Superior temporal gyrus (tissue), 1 donor: ENCODE results near the gene INVS.
"Not testable (repeated sequence)": the region's sequence is repeated elsewhere in the genome, so short reads cannot be mapped to it uniquely, and the experiment has no call there.

Source experiments
- DNase-seq: peaks from one replicate; pipeline ENCODE4 v3.0.0-alpha.2; 2016; ENCODE audit errors: extremely low spot score

The INVS gene

DNA sequence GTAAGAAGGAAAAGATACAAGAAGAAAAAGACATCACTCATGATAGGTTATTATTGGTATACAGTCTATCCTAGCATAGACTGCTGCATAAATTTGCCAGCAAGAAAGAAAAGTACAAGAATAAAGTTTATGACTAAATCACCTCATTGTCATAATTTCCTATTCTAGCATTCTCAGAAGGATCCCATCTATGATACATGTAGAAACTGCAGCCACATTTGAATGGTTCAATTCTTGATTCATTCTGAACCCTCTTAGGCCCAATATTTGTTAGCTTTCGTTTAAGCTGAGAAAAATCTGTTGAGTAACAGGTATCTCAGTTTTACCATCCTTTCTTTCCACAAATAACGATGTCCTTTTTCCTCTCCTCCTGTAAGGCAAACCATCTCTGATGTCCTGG lies 21.2 kb downstream of the INVS start:
- DNase-seq: no peak

DNA sequence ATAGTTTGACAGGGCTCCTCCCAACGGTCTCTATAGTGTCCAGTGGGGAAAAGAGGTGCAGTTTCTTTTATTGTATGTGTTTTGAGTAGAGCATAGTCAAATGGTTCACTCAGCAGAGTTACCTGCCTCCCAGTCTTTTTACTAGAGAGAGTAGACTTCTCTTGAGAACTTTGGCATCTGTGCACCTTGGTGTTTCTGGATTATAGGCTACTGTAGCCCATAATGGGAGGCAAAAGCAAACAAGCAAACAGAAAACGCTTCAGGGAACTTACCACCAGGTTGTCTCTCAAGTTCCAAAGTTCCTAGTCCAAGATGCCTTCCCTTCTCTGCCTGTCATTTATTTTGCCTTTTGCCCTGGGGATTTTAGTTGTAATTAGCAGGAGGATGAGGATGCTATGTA lies 26.2 kb downstream of the INVS start:
- no peak for DNase-seq

DNA sequence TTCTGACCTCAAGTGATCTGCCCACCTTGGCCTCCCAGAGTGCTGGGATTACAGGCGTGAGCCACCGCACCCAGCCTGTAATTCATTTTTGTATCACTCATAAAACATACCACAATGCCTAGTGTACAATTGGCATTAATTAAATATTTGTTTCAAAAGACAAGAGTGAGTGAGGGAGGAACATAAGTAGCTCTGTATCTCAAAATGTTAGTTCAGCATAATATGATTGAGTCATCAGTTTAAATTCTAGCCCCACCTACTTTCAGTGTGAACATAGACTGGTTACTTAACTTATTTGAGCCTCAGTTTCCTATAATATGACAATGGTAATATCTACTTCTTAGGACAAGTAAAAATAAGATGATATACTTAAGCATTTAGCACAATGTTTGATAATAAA lies 26.9 kb downstream of the INVS start:
- no peak for DNase-seq

DNA sequence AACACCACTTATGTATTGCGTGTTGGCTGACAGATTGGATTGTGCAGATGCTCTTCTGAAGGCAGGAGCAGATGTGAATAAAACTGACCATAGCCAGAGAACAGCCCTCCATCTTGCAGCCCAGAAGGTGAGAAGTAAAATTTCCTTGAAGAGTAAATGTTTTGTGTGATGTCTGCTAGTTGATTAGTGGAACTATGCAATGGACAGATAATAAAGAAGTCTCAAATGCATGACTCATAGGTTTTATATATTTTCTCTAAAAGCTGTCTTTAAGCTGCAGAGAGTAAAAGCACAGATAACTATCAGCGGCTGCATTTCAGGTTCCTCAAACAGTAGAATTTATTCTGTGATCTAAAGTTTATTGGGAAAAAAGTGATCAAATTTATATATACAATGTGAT lies 27.4 kb downstream of the INVS start:
- no peak for DNase-seq

DNA sequence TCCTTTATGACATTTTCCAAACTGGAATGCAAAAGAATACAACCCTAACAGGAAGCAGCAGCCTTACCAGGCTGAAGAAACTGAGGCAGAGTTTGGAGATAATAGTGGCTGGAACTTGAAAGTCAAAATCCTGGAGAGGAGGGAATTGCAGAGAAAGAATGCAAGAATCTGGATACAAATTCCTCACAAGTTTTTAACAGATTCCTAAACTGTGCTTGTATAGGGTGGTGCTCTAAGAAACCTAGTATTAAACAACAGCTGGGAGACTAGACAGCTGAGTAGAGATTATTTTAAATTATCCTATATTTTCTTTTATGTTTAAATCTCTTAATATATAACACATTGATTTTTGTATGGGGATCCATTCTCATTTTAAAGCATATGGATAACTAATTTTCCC lies 30.7 kb downstream of the INVS start:
- DNase-seq: no peak

DNA sequence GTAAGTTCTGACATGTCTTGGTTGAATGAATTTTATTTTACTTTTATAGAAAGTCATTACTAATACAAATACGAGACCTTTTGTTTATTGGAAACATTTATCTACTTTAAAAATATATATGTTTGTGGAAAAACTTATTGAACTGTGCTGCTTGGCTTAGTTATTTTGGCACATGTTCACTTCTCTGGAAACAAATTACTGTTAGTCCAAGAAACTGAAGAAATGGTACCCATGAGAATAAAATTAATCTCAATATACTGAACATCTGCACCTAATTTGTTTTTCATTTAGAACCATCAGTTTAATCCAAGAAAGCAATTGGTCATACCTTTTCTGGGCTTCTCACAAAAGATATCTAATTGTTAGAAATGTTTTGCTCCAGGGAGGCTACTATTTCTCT lies 32.2 kb downstream of the INVS start:
- no peak for DNase-seq

DNA sequence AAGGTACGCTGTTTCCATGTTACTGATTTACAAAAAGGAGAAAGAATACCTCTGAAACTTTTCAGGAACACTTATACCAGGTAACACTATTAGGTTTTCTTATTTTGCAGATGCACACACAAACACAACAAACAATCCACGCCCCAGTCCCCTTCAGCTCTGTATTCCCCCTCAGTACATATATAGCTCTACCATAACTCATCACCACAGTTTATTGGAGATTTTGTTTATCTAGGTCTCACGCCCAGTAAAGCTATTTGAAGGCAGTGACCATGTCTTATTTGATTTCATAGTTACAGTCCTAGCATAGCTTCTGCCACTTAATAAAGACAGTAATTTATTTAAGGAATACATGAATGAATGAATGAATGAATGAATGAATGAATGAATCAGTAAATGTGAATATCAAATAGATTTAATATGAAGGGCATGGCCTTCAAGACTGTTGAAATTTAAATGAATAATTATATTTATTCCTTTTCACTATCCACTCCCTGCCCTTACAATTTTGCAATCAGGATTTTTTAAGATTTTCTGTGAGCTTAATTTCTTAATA lies 32.9 kb downstream of the INVS start:
- DNase-seq: no peak

DNA sequence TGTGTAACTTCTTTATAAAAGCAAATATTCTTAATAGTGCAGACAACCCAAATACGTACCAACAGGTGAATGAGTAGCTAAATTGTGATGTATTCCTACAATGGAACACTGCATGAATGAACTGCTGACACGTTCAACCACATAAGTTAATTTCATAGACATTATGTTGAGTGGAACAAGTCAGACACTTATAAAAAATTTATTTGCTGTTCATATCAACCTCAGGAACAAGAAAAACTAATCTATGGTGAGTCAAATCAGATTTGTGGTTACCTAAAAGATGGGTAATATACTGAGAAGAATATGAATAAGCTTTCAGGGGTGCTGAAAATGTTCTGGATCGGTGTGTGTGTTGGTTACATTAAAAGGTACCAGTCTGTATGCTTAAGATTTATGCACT lies 35.7 kb downstream of the INVS start:
- DNase-seq: no peak

DNA sequence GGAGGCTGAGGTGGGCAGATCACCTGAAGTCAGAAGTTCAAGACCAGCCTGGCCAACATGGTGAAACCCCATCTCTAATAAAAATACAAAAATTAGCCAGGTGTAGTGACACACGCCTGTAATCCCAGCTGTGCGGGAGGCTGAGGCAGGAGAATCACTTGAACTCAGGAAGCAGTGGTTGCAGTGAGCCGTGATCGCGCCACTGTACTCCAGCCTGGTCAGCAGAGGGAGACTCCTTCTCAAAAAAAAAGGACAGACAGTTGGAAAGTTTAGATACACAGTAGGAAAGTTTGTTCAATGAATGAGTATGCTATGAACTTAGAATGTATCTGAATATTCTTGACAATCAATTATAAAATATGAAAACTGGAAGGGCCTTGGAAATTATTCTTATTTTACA lies 37.8 kb downstream of the INVS start:
- DNase-seq: not testable (repeated sequence)

DNA sequence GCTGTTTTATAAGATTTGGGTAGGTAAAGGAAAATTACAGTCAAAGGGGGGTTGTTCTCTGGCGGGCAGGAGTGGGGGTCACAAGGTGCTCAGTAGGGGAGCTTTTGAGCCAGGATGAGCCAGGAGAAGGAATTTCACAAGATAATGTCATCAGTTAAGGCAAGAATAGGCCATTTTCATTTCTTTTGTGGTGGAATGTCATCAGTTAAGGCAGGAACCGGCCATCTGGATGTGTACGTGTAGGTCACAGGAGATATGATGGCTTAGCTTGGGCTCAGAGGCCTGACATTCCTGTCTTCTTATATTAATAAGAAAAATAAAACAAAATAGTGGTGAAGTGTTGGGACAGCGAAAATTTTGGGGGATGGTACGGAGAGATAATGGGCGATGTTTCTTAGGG lies 41.3 kb downstream of the INVS start:
- DNase-seq: not testable (repeated sequence)

DNA sequence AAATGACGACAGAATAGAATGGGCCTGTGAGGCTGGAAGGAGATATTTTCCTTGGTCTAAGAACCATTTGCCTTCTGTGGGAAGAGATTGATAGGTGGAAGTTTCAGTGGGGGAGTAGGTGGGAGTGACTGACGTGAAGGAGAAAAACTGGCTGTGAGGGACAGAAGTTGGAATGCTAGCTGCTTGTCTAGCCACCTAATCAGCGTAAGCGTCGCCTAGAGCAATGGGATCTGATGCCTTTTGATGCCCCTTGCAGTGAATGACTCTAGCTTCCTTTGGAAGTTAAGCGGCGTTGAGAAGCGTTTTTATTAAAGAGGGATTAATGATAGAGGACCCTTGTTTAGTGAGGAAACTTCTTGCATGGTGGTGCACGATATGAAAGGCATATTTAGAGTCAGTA lies 42.8 kb downstream of the INVS start:
- DNase-seq: not testable (repeated sequence)

DNA sequence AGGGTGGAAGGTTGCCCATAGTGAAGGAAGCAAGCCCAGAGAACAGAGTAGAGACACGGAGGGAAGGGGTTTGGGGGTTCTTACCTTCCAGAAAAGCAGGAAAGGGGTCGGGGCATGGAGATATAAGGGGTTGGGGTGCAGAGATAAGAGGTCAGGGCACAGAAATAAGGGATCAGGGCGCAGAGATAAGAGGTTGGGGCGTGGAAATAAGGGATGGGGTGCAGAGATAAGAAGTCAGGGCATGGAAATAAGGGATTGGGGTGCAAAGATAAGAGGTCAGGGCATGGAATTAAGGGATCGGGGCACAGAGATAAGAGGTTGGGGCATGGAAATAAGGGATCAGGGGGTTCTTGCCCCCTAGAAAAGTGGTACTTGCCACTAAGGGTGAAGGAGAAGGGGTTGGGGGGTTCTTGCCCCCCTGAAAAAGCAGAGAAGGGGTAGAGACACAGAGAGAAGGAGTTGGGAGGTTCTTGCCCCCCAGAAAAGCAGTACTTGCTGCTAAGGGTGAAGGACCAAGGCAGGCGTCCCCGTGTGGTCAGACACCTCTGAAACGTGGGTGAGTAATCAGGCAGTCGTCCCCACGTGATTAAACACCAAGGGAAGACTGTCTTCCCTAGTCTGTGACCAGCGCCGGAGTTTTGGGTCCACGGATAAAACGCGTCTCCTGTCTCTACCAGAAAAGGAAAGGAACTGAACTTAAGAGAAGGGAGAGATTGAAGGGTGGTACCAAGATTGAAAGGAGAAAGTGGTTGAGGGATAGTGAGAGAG lies 46.3 kb downstream of the INVS start:
- not testable (repeated sequence) for DNase-seq

DNA sequence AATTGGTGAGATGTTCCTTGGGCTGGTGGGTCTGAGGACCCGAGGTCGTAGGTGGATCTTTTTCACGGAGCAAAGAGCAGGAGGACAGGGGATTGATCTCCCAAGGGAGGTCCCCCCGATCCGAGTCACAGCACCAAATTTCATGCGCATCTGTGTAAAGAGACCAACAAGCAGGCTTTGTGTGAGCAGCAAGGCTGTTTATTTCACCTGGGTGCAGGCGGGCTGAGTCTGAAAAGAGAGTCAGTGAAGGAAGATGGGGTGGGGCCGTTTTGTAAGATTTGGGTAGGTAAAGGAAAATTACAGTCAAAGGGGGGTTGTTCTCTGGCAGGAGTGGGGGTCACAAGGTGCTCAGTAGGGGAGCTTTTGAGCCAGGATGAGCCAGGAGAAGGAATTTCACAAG lies 46.9 kb downstream of the INVS start:
- DNase-seq: not testable (repeated sequence)

DNA sequence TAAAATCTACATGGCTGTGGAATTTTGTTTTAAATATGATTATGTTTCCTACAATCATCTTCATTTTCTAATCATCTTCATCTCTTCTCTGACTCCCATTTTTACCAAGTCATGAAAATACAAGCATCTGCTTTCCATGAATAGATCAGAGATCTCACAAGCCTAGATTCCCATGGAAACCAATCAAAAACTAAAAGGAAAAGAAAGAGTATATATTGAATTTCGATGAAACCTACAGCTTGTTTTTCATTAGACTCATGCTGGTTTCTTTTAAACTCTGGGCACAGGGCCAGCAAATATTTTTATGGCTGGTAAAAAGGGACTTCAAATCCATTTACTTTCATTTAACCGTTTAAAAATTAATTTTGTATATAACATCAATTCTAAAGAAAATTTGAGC lies 51.2 kb downstream of the INVS start:
- DNase-seq: peak; percentile 13

DNA sequence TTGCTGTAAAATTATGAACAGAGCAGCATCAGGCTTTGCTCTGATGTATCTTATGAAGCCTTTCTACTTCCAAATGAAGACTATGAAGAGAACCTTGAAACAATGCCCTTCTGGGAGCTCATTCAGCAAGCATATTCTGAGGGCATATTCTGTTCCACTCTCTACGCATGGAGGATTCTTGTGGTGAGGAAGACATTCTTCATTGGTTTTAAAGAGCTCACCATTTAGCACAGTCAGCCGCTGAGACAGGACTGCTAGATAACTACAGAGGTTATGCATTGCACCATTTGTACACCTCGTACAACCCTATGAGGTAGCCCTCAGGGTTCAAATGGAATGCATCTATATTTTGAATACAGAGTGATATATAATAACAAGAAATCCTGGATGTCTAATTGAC lies 61.0 kb downstream of the INVS start:
- no peak for DNase-seq

DNA sequence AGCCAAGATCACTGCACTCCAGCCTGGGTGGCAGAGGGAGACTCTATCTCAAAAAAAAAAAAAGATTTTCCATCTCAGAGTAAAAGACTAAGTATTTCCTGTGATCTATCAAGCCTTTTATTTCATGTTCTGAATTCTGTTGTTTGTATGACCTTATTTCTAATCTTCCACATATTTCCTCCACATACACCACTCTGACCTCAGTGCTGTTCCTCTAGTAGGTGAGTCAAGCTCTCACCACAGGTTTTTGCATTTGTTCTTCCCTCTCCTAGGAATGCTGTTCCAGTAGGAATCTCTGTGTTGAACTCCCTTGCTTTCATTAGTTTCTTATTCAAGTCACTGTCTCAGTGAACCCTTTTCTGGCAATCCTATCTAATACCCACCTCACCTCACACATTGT lies 68.1 kb downstream of the INVS start:
- no peak for DNase-seq

DNA sequence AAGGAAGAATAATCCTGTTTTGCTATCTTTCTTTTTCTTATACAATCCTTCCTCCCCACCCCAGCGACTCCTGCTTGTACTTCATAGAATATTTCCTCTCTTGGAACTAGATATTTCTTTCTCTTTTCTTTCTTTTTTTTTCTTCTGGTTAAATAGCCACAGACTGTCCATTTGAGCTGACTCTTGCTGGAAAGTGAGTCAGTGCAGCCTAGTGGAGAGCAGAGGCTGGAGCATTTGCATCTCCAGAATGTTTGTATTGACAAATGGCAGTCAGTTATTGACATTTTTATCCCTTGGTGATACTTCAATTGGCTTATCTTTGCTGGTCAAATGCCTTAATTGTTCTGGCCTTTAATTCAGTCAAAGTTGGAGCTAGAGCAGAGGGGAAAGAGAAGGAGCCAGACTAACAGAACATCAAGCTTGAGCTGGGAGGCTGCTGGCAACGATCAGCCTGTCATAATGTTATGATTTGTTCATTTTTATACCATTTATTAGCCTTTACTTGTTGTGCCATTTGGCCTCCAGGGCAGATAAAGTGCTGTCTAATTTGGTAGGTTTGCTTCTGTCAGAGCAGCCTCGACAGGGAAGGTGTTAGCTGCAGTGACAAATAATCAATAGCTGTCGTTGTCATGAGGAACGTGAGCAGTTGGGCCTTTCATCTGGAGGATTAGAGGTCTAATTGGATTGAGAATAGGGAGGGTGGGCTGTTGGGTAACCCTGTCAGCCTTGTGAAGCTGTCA lies 69.0 kb downstream of the INVS start:
- DNase-seq: no peak

DNA sequence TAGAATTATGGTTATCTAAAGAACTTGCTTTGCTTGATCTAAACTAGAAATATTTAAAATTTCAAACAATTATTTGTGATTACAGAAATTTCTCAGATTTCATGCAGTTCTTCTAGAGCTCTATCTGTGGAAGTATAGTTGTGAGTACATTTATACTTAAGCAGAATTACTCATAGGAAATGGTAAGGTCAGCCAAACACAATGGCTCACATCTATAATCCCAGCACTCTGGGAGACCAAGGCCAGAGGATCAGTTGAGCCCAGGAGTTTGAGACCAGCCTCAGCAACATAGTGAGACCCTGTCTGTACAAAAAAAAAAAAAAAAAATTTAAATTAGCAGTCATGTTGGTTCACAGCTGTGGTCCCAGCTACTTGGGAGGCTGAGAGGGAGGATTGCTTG lies 71.0 kb downstream of the INVS start:
- DNase-seq: no peak

DNA sequence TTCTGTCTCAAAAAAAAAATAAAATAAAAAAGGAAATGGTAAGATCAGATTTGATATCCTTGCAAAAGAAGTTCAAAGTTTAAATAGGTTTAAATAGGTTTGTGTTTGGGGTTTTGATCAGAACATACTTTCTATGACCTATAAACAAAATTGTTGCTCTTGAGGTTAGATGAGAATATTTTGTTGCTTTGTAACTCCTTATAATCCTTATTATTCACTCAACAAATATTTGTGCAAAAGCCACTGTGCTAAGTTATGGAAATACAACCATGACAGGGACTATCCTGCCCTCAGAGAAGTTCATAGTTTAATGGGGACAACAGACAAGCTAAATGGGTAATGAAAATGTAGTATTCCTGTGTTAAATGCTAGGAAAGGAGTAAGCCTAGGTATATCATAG lies 71.5 kb downstream of the INVS start:
- no peak for DNase-seq

DNA sequence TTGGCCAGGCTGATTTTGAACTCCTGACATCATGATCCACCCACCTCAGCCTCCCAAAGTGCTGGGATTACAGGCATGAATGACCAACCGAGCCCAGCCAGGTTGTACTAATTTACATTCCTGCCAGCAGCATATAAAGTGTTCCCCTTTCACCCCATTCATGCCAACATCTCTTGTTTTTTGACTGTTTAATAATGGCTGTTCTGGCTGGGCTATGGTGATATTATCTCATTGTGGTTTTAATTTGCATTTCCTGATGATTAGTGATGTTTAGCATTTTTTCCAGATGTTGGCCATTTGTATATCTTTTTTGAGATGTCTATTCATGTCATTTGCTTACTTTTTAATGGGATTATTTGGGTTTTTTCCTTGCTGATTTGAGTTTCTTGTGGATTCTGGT lies 87.3 kb downstream of the INVS start:
- no peak for DNase-seq

DNA sequence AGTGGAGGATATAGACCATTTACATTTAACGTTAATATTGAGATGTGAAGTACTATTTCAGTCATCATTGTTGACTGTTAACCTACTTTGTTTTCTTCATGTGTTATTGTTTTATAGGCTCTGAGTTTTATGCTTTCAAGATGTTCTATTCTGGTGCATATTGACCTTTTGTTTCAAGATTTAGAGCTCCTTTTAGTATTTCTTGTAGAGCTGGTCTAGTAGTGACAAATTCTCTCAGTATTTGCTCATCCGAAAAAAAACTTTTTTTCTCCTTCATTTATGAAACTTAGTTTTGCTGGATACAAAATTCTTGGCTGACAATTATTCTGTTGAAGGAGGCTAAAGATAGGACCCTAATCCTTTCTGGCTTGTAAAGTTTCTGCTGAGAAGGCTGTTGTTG lies 91.3 kb downstream of the INVS start:
- no peak for DNase-seq

DNA sequence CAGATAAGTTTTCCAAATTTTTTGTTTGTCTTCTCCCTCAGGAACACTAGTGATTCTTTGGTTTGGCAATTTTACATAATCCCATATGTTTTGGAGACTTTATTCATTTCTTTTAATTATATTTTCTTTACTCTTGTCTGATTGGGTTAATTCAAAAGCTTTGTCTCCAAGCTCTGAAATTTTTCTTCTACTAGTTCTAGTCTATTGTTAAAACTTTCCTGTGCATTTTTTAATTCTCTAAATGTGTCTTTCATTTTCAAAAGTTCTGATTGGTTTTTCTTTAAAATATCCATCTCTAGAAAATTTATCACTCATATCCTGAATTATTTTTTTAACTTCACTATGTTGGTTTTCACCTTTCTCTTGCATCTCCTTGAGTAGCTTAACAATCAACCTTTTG lies 92.2 kb downstream of the INVS start:
- DNase-seq: no peak

DNA sequence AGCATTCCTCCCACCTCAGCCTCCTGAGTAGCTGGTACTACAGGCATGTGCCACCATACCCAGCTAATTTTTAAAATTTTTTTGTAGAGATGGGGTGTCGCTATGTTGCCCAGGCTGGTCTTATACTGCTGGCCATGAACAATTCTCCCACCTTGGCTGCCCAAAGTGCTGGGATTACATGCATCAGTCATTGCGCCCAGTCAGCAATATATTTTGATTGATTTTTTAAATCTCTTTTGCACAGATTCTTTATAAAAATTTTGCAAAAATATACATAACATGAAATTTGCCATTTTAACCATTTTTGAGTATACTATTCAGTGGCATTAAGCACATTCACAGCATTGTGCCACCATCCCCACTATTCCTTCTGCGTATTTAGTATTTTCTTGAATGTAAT lies 94.0 kb downstream of the INVS start:
- no peak for DNase-seq
